ENCODE results near the gene DGKZ.

Gene DGKZ

GRCh38 chr11:46327829-46328228 lies 19.4 kb upstream of the DGKZ start:
- no peak for DNase-seq (ENCODE audit: low read depth)
- TF ChIP-seq, protein P1, sequence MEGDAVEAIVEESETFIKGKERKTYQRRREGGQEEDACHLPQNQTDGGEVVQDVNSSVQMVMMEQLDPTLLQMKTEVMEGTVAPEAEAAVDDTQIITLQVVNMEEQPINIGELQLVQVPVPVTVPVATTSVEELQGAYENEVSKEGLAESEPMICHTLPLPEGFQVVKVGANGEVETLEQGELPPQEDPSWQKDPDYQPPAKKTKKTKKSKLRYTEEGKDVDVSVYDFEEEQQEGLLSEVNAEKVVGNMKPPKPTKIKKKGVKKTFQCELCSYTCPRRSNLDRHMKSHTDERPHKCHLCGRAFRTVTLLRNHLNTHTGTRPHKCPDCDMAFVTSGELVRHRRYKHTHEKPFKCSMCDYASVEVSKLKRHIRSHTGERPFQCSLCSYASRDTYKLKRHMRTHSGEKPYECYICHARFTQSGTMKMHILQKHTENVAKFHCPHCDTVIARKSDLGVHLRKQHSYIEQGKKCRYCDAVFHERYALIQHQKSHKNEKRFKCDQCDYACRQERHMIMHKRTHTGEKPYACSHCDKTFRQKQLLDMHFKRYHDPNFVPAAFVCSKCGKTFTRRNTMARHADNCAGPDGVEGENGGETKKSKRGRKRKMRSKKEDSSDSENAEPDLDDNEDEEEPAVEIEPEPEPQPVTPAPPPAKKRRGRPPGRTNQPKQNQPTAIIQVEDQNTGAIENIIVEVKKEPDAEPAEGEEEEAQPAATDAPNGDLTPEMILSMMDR (conservative IDR thresholded peaks at IDR 0.05; ENCODE audit: control insufficient read depth, insufficient read depth, low read depth, low read length), result no peak
- H3K4me3 ChIP-seq (ENCODE audit: control insufficient read depth, low read depth, low read length), result no peak overlapping the region

DNA sequence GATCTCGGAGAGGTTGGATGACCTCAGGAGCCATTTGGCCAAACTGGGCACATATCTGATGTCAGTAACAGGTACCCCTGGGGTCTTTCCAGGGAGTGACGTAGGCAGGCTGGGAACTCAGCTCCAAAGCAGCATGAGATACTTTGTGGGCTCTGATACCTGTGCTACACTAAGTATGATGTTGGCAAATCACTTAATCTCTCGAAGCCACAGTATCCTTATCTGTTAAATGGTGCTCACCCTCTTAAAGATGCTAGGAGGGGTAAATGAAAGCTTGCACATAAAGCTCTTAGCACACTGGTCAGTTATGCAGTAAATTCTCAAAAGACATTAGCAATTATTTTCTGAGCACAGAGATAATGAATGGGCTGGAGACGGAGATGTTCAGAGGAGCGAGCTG lies 17.1 kb upstream of the DGKZ start:
- TF ChIP-seq, protein P1 (conservative IDR thresholded peaks at IDR 0.05; ENCODE audit: control insufficient read depth, insufficient read depth, low read depth, low read length), result no peak
- H3K4me3 ChIP-seq (ENCODE audit: control insufficient read depth, low read depth, low read length), result no peak overlapping the region
- DNase-seq (ENCODE audit: low read depth), result no peak

DNA sequence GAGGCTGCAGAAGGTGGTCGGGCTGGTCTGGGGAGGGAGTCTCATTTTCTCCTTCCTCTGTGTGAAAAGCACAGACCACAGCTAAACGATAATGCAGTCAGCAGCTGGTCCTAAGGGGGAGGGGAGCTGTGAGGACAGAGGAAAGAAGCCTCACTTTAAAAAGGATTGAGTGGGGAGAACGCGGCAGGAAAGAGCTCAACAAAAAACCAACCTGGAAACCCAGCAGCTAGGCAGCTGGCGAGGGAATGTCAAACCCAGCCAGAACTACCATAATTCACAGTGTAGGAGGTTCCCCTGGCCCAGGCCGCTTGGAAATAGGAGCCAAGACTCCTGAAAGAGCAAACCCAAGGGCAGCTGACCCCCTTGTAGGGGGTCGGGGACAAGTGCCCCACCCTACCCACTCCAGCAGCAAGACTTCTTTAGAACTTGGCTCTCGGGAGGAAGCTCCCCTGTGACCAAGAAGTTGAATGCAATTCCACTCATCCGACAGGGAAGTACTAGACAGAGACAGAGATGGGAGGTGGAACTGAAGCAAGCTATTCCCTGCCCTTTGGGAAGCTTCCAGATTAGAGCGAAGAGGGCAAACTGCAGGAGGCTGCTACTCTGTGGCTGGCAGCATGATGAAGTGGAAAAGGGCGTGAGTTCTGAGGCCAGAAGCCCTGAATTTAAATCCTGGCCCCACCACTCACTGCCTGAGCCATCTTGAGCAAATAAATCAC lies 16.5 kb upstream of the DGKZ start:
- TF ChIP-seq, protein P1 (conservative IDR thresholded peaks at IDR 0.05; ENCODE audit: control insufficient read depth, insufficient read depth, low read depth, low read length), result no peak
- DNase-seq (ENCODE audit: low read depth), result no peak

DNA sequence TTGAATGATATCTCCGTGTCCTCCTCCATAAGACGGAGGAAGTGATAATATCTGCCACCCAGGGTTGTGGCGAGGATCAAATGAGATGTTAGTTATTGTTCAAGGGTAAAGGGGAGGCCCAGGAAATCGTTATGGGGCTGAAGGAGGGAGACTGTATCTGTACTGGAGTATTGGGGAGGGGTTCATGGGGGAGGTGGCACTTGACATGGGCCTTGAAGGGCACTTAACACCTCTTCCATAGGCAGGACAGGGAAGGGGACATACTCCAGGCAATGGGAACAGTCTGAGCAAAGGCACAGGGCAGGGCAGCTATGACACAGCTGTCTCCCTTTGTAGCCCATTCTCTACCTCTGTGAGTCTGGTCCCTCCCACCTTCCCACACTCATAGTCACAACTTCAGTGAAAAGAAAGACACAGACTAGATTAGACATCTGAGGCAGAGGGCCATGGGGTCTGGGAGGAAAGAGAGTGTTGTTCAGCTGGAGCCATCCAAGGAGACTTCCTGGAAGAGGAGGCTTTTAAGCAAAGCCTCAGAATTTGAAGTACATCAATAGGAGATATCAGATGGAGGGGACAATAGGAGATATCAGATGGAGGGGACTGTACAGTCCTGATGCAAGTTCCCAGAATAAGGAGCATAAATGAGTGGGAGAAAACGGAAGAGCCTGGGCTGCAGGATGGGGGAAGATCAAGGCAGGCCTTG lies 15.8 kb upstream of the DGKZ start:
- no peak for DNase-seq (ENCODE audit: low read depth)
- H3K4me3 ChIP-seq (ENCODE audit: control insufficient read depth, low read depth, low read length), result no peak overlapping the region

More for the DNA sequence above, 16.5 kb upstream of the DGKZ start:
- no peak overlapping the region for H3K4me3 ChIP-seq (ENCODE audit: control insufficient read depth, low read depth, low read length)

DNA sequence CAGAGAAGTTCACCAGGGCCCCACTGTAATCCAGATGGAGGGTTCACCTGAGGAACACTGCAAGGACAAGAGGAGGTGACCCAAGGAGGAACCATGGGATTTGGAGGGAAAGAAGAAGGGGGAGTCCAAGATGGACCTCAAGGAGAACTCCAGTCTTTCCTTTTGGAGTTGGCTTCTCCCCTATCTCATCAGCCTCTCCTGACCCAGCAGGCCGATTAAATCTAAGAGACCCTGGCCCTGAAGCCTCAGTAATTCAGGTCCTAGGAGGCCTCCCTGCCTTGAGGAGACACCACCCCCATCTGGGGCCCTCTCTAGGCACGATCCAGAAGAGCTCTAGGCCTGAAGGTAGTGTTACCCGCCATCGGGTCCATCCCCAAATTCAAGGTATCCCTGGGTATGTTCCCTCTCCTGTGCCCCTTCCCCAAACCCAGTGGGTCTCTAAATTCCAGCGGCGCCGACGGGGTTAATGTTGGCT lies 15.1 kb upstream of the DGKZ start:
- no peak for DNase-seq (ENCODE audit: low read depth)
- TF ChIP-seq, protein P1 (conservative IDR thresholded peaks at IDR 0.05; ENCODE audit: control insufficient read depth, insufficient read depth, low read depth, low read length), result no peak
- H3K4me3 ChIP-seq (ENCODE audit: control insufficient read depth, low read depth, low read length), result no peak overlapping the region

More for the DNA sequence above, 15.8 kb upstream of the DGKZ start:
- TF ChIP-seq, protein P1 (conservative IDR thresholded peaks at IDR 0.05; ENCODE audit: control insufficient read depth, insufficient read depth, low read depth, low read length), result no peak

DNA sequence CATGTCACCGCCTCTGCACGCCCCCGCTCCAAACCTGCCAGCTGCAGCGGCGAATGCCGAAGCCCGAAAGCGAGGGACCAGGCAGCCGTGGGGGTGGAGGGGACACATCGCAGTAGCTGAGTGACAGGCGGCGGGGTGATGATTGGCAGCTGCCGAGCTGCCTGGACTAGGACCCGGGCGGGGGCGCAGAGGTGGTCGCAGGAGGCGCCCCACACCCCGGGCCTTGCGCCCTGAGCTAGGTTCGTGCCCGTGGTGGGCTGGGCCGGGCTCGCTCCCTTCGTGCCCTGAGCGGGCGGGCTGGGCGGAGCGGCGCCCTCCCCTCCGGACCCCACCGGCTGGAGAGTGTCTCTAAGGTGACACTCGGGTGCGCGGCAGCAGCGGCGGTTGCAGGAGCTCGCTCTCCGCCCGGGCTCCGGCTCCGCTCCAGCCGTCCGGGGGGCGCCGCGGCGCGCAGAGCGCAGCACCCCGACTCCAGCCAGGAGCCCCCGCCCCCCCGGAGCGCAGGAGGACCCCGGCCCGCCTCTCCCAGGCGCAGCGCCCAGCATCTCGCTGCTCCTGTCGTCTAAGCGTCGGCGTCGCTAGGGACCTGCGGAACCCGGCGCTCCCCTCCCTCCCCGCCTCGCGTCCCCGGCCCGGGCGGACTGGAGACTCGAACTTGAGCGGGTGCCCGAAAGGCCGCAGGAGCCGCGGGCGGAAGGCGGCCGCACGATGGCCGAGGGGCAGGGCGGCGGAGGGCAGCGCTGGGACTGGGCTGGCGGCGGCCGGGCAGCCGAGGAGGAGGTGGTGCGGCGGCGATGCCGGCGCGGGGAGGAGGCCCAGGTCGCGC lies 14.5 kb upstream of the DGKZ start:
- no peak overlapping the region for H3K4me3 ChIP-seq (ENCODE audit: control insufficient read depth, low read depth, low read length)
- TF ChIP-seq, protein P1 (conservative IDR thresholded peaks at IDR 0.05; ENCODE audit: control insufficient read depth, insufficient read depth, low read depth, low read length), result no peak

More for the DNA sequence above, 14.5 kb upstream of the DGKZ start:
- DNase-seq (ENCODE audit: low read depth), result no peak

Measured in fibroblast of mammary gland (primary cell).